NK-92 (cell line): Measurements from ENCODE around the gene VPS13A.
"Not testable (repeated sequence)": the region's sequence is repeated elsewhere in the genome, so short reads cannot be mapped to it uniquely, and the experiment has no call there.

Experiments
- DNase-seq: peaks from one replicate; lab custom pipeline; 2025; ENCODE audit not compliant: unreplicated experiment; lab: John Stamatoyannopoulos, UW

Gene VPS13A

DNA sequence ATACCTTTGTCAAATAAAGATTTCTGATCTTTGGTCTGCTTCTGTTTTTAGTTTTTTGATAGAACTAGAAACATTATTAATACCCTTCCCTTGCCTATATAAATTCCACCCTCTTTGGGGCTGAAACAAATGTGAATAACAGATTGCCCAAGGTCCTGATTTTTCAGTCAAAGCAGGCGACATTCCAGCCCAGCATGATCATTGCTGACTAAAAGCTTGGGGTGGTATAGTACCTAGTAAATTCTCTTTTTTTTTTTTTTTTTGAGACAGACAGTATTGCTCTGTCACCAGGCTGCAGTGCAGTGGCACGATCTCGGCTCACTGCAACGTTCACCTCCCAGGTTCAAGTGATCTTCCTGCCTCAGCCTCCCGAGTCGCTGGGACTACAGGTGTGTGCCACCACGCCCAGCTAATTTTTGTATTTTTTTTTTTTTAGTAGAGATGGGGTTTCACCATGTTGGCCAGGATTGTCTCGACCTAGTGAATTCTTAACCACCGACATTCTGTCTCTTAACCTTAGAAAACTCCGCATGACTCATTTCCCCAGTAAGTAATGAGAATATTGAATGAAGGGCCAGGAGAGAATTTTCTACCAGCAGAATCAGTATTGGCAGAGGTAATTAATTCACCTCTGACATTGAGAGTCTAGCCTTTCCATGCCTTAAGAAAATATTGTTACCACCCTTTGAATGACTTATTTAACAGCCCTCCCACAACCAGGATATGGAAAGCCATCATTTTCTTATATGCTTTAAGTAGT, 244.4 kb downstream of the VPS13A start:
- DNase-seq = no peak

- no peak for DNase-seq
Observed at GRCh38 chr9:77422969-77423368, 245.6 kb downstream of the VPS13A start.

DNA sequence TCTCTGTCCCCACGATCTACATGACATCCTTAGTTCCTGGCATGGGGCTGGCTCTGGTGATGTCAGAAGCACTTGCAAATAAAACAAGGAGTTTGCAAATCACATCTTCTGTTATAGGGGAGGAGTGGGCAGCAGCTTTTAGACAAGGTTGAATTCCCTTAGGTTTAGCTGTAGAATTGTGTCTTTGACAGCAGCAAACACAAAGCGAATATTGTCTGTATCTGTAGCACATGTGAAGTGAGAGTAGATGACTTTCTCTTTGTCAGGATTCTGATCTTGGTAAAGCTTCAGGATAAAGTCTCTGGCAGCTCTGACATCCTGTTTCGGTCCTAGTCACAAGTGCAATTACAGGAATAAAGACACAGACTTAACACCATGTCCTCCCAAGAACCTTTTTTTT, 246.5 kb downstream of the VPS13A start:
- no peak for DNase-seq

- no peak for DNase-seq
Observed at GRCh38 chr9:77424993-77425392, 247.7 kb downstream of the VPS13A start.

GRCh38 chr9:77426712-77427111, 249.4 kb downstream of the VPS13A start:
- DNase-seq = no peak

GRCh38 chr9:77427256-77427927, 250.1 kb downstream of the VPS13A start:
- no peak for DNase-seq

DNA sequence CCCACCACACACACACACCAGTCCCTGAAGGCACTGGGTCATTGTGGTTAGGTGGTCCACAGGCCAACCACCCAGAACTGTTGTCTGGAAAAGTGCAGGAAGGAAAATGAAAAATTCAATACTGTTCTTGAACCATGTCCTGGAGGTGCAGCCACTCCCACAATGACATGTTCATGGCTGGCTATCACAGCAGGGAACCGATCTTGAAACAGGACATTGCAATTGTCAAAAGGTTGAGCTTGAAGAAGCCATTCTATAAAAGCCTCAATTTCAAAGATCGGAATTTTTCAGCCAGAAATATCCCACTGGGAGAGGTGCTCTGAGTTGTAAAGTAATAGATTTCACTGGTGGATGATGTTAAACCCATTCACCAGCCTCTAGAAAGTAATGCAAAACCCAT, 252.6 kb downstream of the VPS13A start:
- DNase-seq = no peak

DNA sequence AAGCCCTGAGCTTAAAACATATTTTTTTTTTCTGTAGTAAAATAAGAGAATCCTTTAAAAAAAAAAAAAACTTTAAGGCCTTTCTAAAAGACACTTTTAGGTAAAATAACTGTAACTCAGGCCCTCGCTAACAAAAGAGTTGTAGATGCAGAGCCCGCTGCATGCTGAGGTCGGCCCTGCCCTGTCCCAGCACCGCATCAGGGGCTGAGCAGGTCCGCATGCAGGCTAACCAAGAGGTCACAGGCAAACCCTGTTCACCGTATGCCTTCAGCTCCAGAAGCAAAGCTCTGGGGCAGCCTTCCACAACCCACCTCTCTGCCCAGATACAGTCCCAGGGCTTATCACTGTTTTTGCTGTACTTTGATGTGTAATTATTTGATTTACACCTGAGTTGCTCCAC, 254.7 kb downstream of the VPS13A start:
- no peak for DNase-seq

GRCh38 chr9:77433675-77434445, 256.5 kb downstream of the VPS13A start:
- no peak for DNase-seq

DNA sequence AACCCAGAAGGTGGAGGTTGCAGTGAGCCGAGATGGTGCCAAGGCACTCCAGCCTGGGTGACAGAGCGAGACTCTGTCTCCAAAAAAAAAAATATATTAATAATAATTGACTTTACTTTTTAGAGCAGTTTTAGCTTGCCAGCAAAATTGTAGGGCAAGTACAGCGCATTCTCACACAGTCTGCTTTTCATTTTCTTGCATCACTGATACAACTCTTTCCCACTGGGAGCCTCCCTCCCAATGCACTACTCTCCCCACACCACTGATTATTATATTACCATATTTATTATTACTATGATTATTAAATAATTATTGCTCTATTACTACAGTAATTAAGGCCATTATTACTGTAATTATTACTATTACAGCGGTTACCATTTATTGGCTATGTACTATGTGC, 257.9 kb downstream of the VPS13A start:
- DNase-seq = no peak

GRCh38 chr9:77435688-77436087, 258.4 kb downstream of the VPS13A start:
- DNase-seq = no peak

DNA sequence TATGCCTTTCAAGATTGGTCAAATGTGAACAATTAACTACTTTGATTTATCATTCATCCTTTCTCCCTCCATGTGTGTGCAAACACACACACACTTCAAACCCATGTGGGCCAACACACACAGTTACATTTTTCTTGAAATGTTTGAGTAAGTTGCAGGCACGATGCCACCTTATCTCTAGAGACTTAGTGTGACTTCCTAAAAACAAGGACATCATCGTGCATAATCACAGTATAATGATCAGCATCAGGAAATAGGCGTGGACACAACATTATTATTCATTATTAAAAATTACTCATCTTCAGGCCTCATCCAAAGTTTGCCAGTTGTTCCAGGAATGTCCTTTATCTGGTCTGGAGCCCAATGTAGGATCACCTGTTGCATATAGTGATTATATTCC, 261.3 kb downstream of the VPS13A start:
- DNase-seq = no peak

DNA sequence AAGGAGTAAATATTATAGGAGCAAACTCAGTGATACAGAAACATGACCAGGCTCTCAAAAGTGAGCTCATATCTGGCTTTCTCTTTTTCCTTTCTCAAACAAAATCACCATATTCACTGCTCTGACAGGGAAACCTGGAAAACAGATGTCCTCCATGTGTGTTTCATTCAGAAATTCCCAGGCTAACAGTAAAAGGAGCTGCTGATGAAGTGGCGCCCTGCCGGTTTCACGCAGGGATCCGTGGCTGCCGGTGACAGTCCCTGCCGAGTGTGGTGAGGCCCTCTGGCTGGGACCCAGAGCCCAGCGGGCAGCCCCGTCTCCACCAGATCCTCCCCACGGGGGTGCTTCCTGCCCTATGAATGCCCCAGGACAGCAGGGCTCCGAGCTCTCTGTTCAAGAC, 262.7 kb downstream of the VPS13A start:
- DNase-seq = no peak

GRCh38 chr9:77441124-77441523, 263.8 kb downstream of the VPS13A start:
- DNase-seq = not testable (repeated sequence)

GRCh38 chr9:77442436-77442835, 265.1 kb downstream of the VPS13A start:
- no peak for DNase-seq

DNA sequence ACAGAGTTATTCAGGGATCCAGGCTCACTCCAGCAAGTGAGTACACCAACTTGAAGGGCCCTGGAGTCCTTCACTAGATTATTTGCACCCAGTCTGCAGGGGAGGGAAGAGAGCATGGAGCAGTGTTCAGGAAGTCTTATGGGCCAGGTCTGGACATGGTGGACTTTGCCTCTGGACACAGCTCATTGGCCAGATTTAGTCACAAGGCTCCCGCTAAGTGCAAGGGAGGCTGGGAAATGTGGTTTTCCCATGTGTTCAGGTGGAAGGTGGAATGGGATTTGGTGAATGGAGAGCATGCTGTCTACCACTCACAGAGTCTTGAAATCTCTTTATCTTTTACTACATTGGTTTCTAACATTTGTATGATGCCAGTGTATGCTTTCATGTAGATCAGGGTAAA, 270.3 kb downstream of the VPS13A start:
- DNase-seq = no peak

DNA sequence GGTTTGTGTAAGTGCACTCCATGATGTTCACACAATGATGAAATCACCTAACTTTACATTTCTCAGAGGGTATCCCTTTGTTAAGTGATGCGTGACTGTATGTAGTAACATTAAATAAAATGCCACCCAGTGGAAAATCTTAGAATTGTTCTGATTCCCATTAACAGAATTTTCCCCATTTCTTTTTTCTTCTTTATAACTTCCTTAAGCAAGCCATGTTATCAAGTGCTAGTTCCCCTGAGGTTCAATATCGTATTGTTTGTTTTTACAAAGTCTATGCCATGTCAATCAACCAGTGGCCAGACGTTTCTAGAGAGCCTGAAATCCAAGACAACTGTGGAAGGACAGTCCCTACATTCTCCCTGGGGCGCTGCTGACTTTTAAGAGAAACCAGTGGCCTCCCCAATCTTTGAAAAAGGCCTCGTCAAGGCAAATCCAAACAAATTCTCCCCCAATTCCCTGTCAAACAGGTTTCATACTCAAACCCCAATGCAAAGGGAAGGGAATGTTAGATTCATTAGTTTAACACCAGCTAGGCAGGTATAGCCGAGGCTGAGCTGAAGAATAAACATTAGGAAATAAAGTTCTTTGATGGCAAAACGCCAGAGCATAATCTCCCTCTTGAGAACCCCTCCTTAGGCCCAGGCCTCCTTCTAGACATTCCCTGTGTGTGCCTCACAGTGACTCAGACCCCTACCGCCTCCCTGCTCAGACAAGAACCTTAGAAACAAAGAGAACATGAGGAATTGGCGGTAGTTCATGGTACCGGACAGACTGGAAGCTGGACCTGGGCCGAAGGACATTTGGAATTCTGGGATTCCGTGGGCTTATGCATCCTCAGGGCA, 272.1 kb downstream of the VPS13A start:
- no peak for DNase-seq

GRCh38 chr9:77450085-77450475, 272.7 kb downstream of the VPS13A start:
- DNase-seq = no peak

DNA sequence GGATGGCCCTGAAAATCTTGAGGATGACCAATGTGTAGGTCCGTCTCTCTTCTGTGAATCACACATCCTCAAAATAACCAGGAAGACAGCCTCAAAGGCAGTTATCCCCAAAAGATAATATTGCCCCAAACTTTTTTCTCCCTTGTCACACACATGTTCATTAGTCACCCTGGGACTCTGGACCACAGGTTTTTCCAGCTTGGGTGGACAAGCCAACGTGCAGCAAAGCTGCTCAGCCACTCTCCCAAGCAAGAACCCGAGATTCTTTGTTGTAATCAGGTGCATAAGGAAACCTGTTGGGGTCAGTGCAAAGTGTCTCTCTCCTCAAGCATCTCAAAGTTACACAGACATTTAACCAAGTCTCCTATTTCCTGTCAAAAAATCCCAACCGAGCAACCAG, 274.2 kb downstream of the VPS13A start:
- no peak for DNase-seq

DNA sequence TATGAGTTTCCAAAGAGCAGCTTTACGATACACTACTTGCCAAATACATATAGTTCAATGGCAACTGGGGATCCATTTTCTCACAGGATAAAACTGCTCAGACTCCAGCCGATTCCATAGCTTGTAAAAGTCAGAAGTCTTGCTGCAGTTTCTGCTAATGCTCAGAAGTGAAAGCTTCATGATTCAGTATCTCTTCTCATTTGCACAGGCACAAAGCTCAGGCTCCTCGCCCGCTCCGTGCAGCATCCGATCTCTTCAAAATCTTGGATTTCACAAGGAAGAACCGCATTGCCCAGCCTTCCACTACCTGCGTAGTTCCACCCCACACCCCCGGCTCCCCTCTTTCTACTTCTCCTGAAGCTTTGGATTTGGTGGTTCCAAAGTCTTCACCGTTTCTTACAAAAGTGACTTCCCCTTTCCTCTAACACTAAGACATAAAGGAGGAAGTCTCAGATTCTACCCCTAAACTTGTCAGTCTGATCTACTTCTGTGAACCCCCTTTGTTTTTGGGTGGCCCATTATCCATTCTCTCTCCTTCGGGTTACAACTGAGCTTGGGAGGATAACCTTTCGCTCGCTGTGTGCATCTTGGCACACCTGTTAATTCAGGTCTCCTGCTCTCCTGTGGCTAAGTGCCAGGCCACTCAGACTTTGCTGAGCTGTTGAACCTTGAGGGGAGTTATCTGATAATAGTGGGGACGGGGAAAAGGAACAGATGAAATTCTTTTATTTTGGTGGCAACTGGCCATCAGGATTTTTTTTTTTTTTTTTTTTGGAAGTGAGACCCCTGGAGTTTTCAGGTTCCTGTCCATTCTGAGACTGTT, 276.7 kb downstream of the VPS13A start:
- no peak for DNase-seq
